ENCODE measurements around the gene UBE4B.
"Not testable (repeated sequence)": the region's sequence is repeated elsewhere in the genome, so short reads cannot be mapped to it uniquely, and the experiment has no call there.

The UBE4B gene

GRCh38 chr1:10210841-10211804 lies 178.4 kb downstream of the UBE4B start:
- DNase-seq (ENCODE audit: low read depth in 3 of 3), result peak in 2 of 3 experiments; percentile 3 to 17

- no peak for DNase-seq (ENCODE audit: low read depth in 3 of 3)
Measured at GRCh38 chr1:10211805-10212410, 179.2 kb downstream of the UBE4B start.

- DNase-seq (ENCODE audit: low read depth in 3 of 3), result no peak
Measured at GRCh38 chr1:10212476-10212875, 179.7 kb downstream of the UBE4B start.

- no peak for DNase-seq (ENCODE audit: low read depth in 3 of 3)
Measured at GRCh38 chr1:10213186-10213705, 180.5 kb downstream of the UBE4B start.

- DNase-seq (ENCODE audit: low read depth in 3 of 3), result no peak
Measured at GRCh38 chr1:10216090-10216749, 183.5 kb downstream of the UBE4B start.

- DNase-seq (ENCODE audit: low read depth in 3 of 3), result no peak
Measured at GRCh38 chr1:10217748-10218441, 185.1 kb downstream of the UBE4B start.

GRCh38 chr1:10220200-10220599 lies 187.4 kb downstream of the UBE4B start:
- no peak for DNase-seq (ENCODE audit: low read depth in 3 of 3)

GRCh38 chr1:10220657-10221056 lies 187.9 kb downstream of the UBE4B start:
- not testable (repeated sequence) for DNase-seq (ENCODE audit: low read depth in 3 of 3)

GRCh38 chr1:10225573-10225972 lies 192.8 kb downstream of the UBE4B start:
- no peak for DNase-seq (ENCODE audit: low read depth in 3 of 3)

GRCh38 chr1:10228528-10228927 lies 195.8 kb downstream of the UBE4B start:
- no peak for DNase-seq (ENCODE audit: low read depth in 3 of 3)

- DNase-seq (ENCODE audit: low read depth in 3 of 3), result no peak
Measured at GRCh38 chr1:10229903-10230302, 197.1 kb downstream of the UBE4B start.

All from stimulated activated CD4-positive, alpha-beta T cell treated with anti-CD3 and anti-CD28 coated beads, TNF-alpha, amount 100 ng/mL, for 24 hours (primary cell).